ENCODE data around the gene RBBP5. TPM values are rescaled to one million over a fixed set of nuclear protein-coding genes. Genes with fewer than 3 reads are reported as not detected.

RBBP5 gene
- total RNA-seq, 4 donors from 2014 or later: 19.4 to 86.5 (median 41.6) TPM

- no peak for DNase-seq
- peaks cover 0 to under 1% of the 10 kb centered on the region in 2 donors for H3K4me1 ChIP-seq
- H3K27me3 ChIP-seq: no peaks in the 10 kb centered on the region
- TF ChIP-seq POLR2A (IDR thresholded peaks at IDR 0.05) (no peak), CTCF (IDR thresholded peaks at IDR 0.05) (no peak)
- no peak overlapping the region for H3K27ac ChIP-seq
- H3K4me3 ChIP-seq (replicated peaks in 1 of 3): no peak overlapping the region
- H3K36me3 ChIP-seq: no peaks in the 10 kb centered on the region
- intact Hi-C loops (cut with DNase I): no loop called here
- 95 to 98% methylated on average over 6 of the region's 6 CpGs for WGBS, 2 donors
- H3K9me3 ChIP-seq: no peaks in the 10 kb centered on the region
These were observed 54.7 kb downstream of the RBBP5 start for GRCh38 chr1:205067031-205067430.

GRCh38 chr1:205066141-205066818, 55.5 kb downstream of the RBBP5 start:
- H3K4me1 ChIP-seq: peaks cover 4 to 8% of the 10 kb centered on the region in 2 donors
- H3K9me3 ChIP-seq: no peaks in the 10 kb centered on the region
- 58 to 72% methylated on average over 11 to 13 of the region's 13 CpGs for WGBS, 2 donors
- TF ChIP-seq CTCF (IDR thresholded peaks at IDR 0.05): no peak
- TF ChIP-seq POLR2A (IDR thresholded peaks at IDR 0.05): no peak
- no peak overlapping the region for H3K27ac ChIP-seq
- intact Hi-C loops (cut with DNase I): no loop called here
- no peak for DNase-seq
- no peak overlapping the region for H3K4me3 ChIP-seq (replicated peaks in 1 of 3)
- no peaks in the 10 kb centered on the region for H3K36me3 ChIP-seq
- no peaks in the 10 kb centered on the region for H3K27me3 ChIP-seq

GRCh38 chr1:205065666-205066065, 56.1 kb downstream of the RBBP5 start:
- WGBS, 2 donors: 84 to 87% methylated on average over 9 to 14 of the region's 14 CpGs
- Histone ChIP-seq H3K36me3 (no peaks in the 10 kb centered on the region), H3K4me3 (replicated peaks in 1 of 3) (no peak overlapping the region), H3K4me1 (peaks cover 4 to 8% of the 10 kb centered on the region in 2 donors), H3K27ac (no peak overlapping the region), H3K27me3 (no peaks in the 10 kb centered on the region), H3K9me3 (no peaks in the 10 kb centered on the region)
- no peak for TF ChIP-seq POLR2A (IDR thresholded peaks at IDR 0.05)
- TF ChIP-seq CTCF (IDR thresholded peaks at IDR 0.05): no peak
- intact Hi-C loops (cut with DNase I): no loop called here
- DNase-seq: no peak

- Histone ChIP-seq H3K36me3 (no peaks in the 10 kb centered on the region), H3K9me3 (no peaks in the 10 kb centered on the region), H3K4me1 (peaks cover 4 to 8% of the 10 kb centered on the region in 2 donors), H3K4me3 (replicated peaks in 1 of 3) (no peak overlapping the region), H3K27ac (no peak overlapping the region), H3K27me3 (no peaks in the 10 kb centered on the region)
- intact Hi-C loops (cut with DNase I): no loop called here
- DNase-seq: no peak
- 91 to 93% methylated on average over 9 of the region's 9 CpGs for WGBS, 2 donors
- TF ChIP-seq CTCF (IDR thresholded peaks at IDR 0.05) (no peak), POLR2A (IDR thresholded peaks at IDR 0.05) (no peak)
These were observed 56.9 kb downstream of the RBBP5 start for GRCh38 chr1:205064741-205065316.

- Histone ChIP-seq H3K9me3 (no peaks in the 10 kb centered on the region), H3K4me3 (replicated peaks in 1 of 3) (no peak overlapping the region), H3K27ac (no peak overlapping the region), H3K4me1 (peaks cover 4 to 8% of the 10 kb centered on the region in 2 donors), H3K36me3 (no peaks in the 10 kb centered on the region), H3K27me3 (no peaks in the 10 kb centered on the region)
- intact Hi-C loops (cut with DNase I): no loop called here
- TF ChIP-seq POLR2A (IDR thresholded peaks at IDR 0.05): no peak
- no peak for TF ChIP-seq CTCF (IDR thresholded peaks at IDR 0.05)
- WGBS, 2 donors: 90% methylated on average over 11 of the region's 11 CpGs
- no peak for DNase-seq
These were observed 57.5 kb downstream of the RBBP5 start for GRCh38 chr1:205064301-205064700.
